Activated B cell treated with CpG ODN at 0.5 μM for 24 hours (primary cell): Measurements from ENCODE around the gene PYGL. TPM values are rescaled to one million over a fixed set of nuclear protein-coding genes. Genes with fewer than 3 reads are reported as not detected.
"Not testable (repeated sequence)": the region's sequence is repeated elsewhere in the genome, so short reads cannot be mapped to it uniquely, and the experiment has no call there.

ENCODE experiments used
- ATAC-seq: fragments of 200-7000 bp; cut with Tn5 transposase; one replicate; pipeline ENCODE4 v1.10.0; 2021; ENCODE audit warnings: low read depth, mild to moderate bottlenecking, moderate library complexity
- CTCF ChIA-PET: fragments of 350-600 bp; sonication (Branson Sonifier 250); formaldehyde crosslinking; loops from one replicate; lab custom pipeline; 2021; ENCODE audit warnings: antibody characterized with exemption; lab: Charles Lee
- POLR2A ChIA-PET: fragments of 350-600 bp; sonication (Branson Sonifier 250); formaldehyde crosslinking; loops from one replicate; lab custom pipeline; 2021; ENCODE audit warnings: antibody characterized with exemption; lab: Charles Lee
- DNase-seq: peaks from one replicate; pipeline ENCODE4 v3.0.0; 2022
- H3K27ac Mint-ChIP-seq: one replicate; pipeline ENCODE4 v1.8.0; 2020; ENCODE audit warnings: mixed read lengths
- H3K27me3 Mint-ChIP-seq: one replicate; pipeline ENCODE4 v1.8.0; 2021; ENCODE audit warnings: mixed read lengths
- H3K36me3 Mint-ChIP-seq: one replicate; pipeline ENCODE4 v1.8.0; 2021; ENCODE audit warnings: low read depth, mixed read lengths
- H3K4me1 Mint-ChIP-seq: one replicate; pipeline ENCODE4 v1.8.0; 2021; ENCODE audit warnings: mixed read lengths
- H3K4me3 Mint-ChIP-seq: one replicate; pipeline ENCODE4 v1.8.0; 2020; ENCODE audit warnings: mild to moderate bottlenecking, mixed read lengths
- H3K9me3 Mint-ChIP-seq: one replicate; pipeline ENCODE4 v1.8.0; 2020; ENCODE audit warnings: mixed read lengths
- intact Hi-C: fragments of 100-400 bp; cut with micrococcal nuclease; formaldehyde crosslinking; loops from one replicate; pipeline ENCODE4 v1.15.1; 2024
- total RNA-seq: library from RNA; stranded (reverse); gene quantifications from 2 replicates; pipeline ENCODE4 v1.2.3, GENCODE V29; 2022
- TF ChIP-seq, protein P1 (sequence below): fragments of 200-600 bp; IDR thresholded peaks from one replicate; pipeline ENCODE4 v1.8.0; 2022; ENCODE audit warnings: antibody characterized with exemption, mild to moderate bottlenecking

PYGL gene
- total RNA-seq, 1 donor from 2014 or later, result not detected

DNA sequence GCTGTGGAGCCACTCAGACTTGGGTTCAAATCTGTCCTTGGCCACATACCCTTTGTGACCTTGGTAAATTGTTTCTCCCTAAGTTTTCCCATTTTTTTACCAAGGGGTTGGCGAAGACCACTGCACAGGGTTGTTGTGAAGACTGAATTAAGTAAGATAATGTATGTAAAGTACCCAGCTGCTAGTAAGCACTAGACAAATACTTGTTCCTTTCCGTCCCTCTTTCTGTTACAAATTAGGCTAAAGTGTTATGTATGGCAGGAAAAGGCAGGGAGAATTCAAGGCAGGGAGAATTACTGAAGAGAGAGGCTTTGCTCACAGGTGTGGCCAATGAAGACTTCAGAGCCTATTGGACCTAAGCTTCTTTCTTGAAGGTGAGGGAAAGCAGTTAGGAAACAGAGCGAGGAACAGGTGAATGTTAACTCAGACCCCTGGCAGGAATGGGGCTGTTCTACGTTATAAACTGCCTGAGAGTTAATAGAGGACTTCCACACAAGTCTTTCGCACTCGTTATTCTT is 46.6 kb downstream of the PYGL start:
- Mint-ChIP-seq H3K4me3 (no peak overlapping the region), H3K36me3 (no peaks in the 10 kb centered on the region), H3K27ac (no peak overlapping the region), H3K9me3 (no peaks in the 10 kb centered on the region), H3K4me1 (peaks cover 5% of the 10 kb centered on the region), H3K27me3 (peaks cover 2% of the 10 kb centered on the region)
- TF ChIP-seq, protein P1, sequence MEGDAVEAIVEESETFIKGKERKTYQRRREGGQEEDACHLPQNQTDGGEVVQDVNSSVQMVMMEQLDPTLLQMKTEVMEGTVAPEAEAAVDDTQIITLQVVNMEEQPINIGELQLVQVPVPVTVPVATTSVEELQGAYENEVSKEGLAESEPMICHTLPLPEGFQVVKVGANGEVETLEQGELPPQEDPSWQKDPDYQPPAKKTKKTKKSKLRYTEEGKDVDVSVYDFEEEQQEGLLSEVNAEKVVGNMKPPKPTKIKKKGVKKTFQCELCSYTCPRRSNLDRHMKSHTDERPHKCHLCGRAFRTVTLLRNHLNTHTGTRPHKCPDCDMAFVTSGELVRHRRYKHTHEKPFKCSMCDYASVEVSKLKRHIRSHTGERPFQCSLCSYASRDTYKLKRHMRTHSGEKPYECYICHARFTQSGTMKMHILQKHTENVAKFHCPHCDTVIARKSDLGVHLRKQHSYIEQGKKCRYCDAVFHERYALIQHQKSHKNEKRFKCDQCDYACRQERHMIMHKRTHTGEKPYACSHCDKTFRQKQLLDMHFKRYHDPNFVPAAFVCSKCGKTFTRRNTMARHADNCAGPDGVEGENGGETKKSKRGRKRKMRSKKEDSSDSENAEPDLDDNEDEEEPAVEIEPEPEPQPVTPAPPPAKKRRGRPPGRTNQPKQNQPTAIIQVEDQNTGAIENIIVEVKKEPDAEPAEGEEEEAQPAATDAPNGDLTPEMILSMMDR, result no peak
- POLR2A ChIA-PET, result interaction anchor here (0.6 kb wide), 1 partner anchor 679 kb away, joined by 3 read pairs; no protein-coding TSS in a partner anchor
- CTCF ChIA-PET, result no interaction called here
- ATAC-seq, result no peak
- DNase-seq, result no peak
- intact Hi-C loops, result no loop called here

DNA sequence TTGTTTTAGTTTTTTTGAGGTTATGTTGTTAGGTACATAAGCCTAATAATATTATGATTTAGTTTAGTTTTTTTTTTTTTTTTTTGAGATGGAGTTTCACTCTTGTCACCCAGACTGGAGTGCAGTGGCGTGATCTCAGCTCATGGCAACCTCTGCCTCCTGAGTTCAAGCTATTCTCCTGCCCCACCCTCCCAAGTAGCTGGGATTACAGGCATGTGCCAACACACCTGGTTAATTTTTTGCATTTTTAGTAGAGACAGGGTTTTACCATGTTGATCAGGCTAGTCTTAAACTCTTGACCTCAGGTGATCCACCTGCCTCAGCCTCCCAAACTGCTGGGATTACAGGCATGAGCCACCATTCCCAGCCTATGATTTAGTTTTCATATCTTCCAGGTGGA is 47.3 kb downstream of the PYGL start:
- H3K9me3 Mint-ChIP-seq, ATAC-seq, H3K4me1 Mint-ChIP-seq, DNase-seq, H3K27ac Mint-ChIP-seq, H3K27me3 Mint-ChIP-seq, H3K36me3 Mint-ChIP-seq, CTCF ChIA-PET, H3K4me3 Mint-ChIP-seq, intact Hi-C loops: not testable (repeated sequence)
- POLR2A ChIA-PET, result interaction anchor here (0.6 kb wide), 1 partner anchor 680 kb away, joined by 3 read pairs; no protein-coding TSS in a partner anchor

DNA sequence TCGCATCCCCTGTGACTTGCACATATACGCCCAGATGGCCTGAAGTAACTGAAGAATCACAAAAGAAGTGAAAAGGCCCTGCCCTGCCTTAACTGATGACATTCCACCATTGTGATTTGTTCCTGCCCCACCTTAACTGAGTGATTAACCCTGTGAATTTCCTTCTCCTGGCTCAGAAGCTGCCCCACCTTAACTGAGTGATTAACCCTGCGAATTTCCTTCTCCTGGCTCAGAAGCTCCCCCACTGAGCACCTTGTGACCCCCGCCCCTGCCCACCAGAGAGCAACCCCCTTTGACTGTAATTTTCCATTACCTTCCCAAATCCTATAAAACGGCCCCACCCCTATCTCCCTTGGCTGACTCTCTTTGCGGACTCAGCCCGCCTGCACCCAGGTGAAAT is 47.9 kb downstream of the PYGL start:
- H3K4me3 Mint-ChIP-seq, result not testable (repeated sequence)

DNA sequence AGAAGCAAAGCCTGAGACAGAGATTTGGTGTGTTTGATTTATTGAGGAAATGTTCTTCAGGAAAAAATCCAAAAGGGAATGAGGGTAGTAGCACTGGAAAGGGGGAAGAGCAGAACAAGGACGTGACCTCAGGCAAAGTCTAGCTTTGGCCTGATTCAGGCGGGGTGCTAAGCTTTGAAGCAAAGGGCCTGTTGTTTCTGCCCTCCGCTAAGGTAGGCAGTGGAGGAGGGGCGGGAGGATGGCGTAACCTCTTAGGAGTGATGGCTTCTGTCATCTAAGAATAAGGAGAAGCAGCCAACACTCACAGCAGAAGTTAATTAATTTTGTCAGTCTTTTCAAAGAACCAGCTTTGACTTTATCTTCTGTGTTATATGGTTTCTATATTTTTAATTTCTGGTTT is 52.0 kb downstream of the PYGL start:
- Mint-ChIP-seq H3K27me3 (peaks cover 2% of the 10 kb centered on the region), H3K4me1 (no peaks in the 10 kb centered on the region), H3K27ac (no peak overlapping the region), H3K4me3 (no peak overlapping the region), H3K9me3 (no peaks in the 10 kb centered on the region), H3K36me3 (no peaks in the 10 kb centered on the region)
- ChIA-PET POLR2A (no interaction called here), CTCF (no interaction called here)
- ATAC-seq (no peak), DNase-seq (no peak)
- intact Hi-C loops, result no loop called here
- TF ChIP-seq, protein P1, result no peak

More for the DNA sequence above, 47.9 kb downstream of the PYGL start:
- H3K27me3 Mint-ChIP-seq, H3K9me3 Mint-ChIP-seq, H3K27ac Mint-ChIP-seq, H3K4me1 Mint-ChIP-seq, H3K36me3 Mint-ChIP-seq, CTCF ChIA-PET, ATAC-seq, DNase-seq, intact Hi-C loops, POLR2A ChIA-PET: not testable (repeated sequence)

DNA sequence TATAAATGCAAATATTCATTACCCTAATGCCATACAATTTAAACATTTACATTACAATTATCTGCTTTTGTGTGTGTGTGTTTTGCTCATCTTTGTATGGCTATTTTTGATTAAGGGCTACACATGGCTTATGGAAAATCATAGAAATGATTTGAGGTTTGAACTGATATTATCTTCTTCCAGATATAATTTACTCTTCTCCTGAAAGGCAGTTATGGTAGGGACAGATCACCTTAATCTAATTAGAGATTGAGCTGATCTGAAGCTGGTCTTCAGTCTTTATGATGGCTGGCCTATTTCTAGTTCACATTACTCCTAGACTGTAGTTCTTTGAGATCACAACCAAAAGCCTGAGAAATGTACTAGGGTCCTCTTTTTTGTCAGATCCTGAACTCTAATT is 56.8 kb downstream of the PYGL start:
- Mint-ChIP-seq H3K36me3 (no peaks in the 10 kb centered on the region), H3K27me3 (peaks cover 21% of the 10 kb centered on the region), H3K27ac (no peak overlapping the region), H3K9me3 (no peaks in the 10 kb centered on the region), H3K4me1 (no peaks in the 10 kb centered on the region), H3K4me3 (no peak overlapping the region)
- intact Hi-C loops, result no loop called here
- TF ChIP-seq, protein P1, result no peak
- ATAC-seq, result no peak
- ChIA-PET CTCF (no interaction called here), POLR2A (no interaction called here)
- no peak for DNase-seq

DNA sequence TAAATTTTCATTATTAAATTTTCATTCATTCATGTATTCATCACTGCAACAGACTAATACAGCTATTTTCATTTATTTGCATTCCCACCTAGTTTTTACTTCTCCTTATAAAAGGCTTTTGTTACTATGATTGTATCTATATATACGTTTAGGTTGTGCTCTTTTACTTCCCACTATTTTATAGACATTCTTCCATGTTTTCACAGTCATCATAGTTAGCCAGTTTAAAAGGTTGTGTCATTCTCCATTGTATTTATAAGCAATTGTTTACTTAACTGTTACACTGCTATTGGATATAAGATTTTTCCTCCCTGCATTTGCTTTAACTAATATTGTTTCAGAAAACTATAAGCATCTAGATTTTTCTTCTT is 60.5 kb downstream of the PYGL start:
- ATAC-seq (no peak), DNase-seq (no peak)
- TF ChIP-seq, protein P1, result no peak
- Mint-ChIP-seq H3K36me3 (no peaks in the 10 kb centered on the region), H3K27me3 (peaks cover 24% of the 10 kb centered on the region), H3K4me1 (no peaks in the 10 kb centered on the region), H3K27ac (no peak overlapping the region), H3K9me3 (no peaks in the 10 kb centered on the region), H3K4me3 (no peak overlapping the region)
- intact Hi-C loops, result no loop called here
- POLR2A ChIA-PET, result no interaction called here
- CTCF ChIA-PET, result interaction anchor here (1.4 kb wide), 1 partner anchor 8 kb away, joined by 3 read pairs; no protein-coding TSS in a partner anchor
